ENCODE data around the gene LARP4B.

GRCh38 chr10:802506-802905 lies 129.0 kb downstream of the LARP4B start:
- TF ChIP-seq, protein P1, sequence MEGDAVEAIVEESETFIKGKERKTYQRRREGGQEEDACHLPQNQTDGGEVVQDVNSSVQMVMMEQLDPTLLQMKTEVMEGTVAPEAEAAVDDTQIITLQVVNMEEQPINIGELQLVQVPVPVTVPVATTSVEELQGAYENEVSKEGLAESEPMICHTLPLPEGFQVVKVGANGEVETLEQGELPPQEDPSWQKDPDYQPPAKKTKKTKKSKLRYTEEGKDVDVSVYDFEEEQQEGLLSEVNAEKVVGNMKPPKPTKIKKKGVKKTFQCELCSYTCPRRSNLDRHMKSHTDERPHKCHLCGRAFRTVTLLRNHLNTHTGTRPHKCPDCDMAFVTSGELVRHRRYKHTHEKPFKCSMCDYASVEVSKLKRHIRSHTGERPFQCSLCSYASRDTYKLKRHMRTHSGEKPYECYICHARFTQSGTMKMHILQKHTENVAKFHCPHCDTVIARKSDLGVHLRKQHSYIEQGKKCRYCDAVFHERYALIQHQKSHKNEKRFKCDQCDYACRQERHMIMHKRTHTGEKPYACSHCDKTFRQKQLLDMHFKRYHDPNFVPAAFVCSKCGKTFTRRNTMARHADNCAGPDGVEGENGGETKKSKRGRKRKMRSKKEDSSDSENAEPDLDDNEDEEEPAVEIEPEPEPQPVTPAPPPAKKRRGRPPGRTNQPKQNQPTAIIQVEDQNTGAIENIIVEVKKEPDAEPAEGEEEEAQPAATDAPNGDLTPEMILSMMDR (IDR thresholded peaks at IDR 0.05; ENCODE audit: low read depth, low read length, missing input control) = no peak
- TF ChIP-seq JUND (IDR thresholded peaks at IDR 0.05) = no peak
- TF ChIP-seq, protein P2, sequence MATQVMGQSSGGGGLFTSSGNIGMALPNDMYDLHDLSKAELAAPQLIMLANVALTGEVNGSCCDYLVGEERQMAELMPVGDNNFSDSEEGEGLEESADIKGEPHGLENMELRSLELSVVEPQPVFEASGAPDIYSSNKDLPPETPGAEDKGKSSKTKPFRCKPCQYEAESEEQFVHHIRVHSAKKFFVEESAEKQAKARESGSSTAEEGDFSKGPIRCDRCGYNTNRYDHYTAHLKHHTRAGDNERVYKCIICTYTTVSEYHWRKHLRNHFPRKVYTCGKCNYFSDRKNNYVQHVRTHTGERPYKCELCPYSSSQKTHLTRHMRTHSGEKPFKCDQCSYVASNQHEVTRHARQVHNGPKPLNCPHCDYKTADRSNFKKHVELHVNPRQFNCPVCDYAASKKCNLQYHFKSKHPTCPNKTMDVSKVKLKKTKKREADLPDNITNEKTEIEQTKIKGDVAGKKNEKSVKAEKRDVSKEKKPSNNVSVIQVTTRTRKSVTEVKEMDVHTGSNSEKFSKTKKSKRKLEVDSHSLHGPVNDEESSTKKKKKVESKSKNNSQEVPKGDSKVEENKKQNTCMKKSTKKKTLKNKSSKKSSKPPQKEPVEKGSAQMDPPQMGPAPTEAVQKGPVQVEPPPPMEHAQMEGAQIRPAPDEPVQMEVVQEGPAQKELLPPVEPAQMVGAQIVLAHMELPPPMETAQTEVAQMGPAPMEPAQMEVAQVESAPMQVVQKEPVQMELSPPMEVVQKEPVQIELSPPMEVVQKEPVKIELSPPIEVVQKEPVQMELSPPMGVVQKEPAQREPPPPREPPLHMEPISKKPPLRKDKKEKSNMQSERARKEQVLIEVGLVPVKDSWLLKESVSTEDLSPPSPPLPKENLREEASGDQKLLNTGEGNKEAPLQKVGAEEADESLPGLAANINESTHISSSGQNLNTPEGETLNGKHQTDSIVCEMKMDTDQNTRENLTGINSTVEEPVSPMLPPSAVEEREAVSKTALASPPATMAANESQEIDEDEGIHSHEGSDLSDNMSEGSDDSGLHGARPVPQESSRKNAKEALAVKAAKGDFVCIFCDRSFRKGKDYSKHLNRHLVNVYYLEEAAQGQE (IDR thresholded peaks at IDR 0.05) = no peak
- no peak for TF ChIP-seq SP1 (IDR thresholded peaks at IDR 0.05)
- TF ChIP-seq HNF4G (IDR thresholded peaks at IDR 0.05) = no peak
- TF ChIP-seq, protein P3, sequence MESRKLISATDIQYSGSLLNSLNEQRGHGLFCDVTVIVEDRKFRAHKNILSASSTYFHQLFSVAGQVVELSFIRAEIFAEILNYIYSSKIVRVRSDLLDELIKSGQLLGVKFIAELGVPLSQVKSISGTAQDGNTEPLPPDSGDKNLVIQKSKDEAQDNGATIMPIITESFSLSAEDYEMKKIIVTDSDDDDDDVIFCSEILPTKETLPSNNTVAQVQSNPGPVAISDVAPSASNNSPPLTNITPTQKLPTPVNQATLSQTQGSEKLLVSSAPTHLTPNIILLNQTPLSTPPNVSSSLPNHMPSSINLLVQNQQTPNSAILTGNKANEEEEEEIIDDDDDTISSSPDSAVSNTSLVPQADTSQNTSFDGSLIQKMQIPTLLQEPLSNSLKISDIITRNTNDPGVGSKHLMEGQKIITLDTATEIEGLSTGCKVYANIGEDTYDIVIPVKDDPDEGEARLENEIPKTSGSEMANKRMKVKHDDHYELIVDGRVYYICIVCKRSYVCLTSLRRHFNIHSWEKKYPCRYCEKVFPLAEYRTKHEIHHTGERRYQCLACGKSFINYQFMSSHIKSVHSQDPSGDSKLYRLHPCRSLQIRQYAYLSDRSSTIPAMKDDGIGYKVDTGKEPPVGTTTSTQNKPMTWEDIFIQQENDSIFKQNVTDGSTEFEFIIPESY (IDR thresholded peaks at IDR 0.05) = no peak
- no peak for TF ChIP-seq GABPA (IDR thresholded peaks at IDR 0.05 in 1 of 2, conservative IDR thresholded peaks at IDR 0.05 in 1 of 2)
- TF ChIP-seq YY1 (IDR thresholded peaks at IDR 0.05) = no peak
